Measurements from ENCODE around the gene AFTPH.

- TF ChIP-seq CTCF (conservative IDR thresholded peaks at IDR 0.05 in 1 of 2, IDR thresholded peaks at IDR 0.05 in 1 of 2; ENCODE audit: extremely low read depth in 1 of 2, insufficient read depth in 1 of 2, low read depth in 1 of 2, low read length in 2 of 2) (no peak), EZH2 (IDR thresholded peaks at IDR 0.05; ENCODE audit: borderline replicate concordance, low read length) (no peak)
These were observed 632 bp downstream of the AFTPH start for GRCh38 chr2:64524604-64525316.
